HG02870 (cell line): ENCODE data around the gene DHRS13.
"Not testable (repeated sequence)": the region's sequence is repeated elsewhere in the genome, so short reads cannot be mapped to it uniquely, and the experiment has no call there.

Experiments
- ATAC-seq: cut with Tn5 transposase; IDR thresholded peaks from one replicate; pipeline ENCODE4 v1.9.1; 2021; ENCODE audit warnings: mild to moderate bottlenecking, moderate library complexity; ENCODE audit not compliant: unreplicated experiment

The DHRS13 gene

GRCh38 chr17:28906276-28906675 is 3.4 kb upstream of the DHRS13 start:
- no peak for ATAC-seq

- no peak for ATAC-seq
Observed at GRCh38 chr17:28904800-28905199, 1.9 kb upstream of the DHRS13 start.

GRCh38 chr17:28903546-28903841 is 615 bp upstream of the DHRS13 start:
- not testable (repeated sequence) for ATAC-seq

- ATAC-seq = peak; percentile 30
Observed at GRCh38 chr17:28901866-28902818, 737 bp downstream of the DHRS13 start.

- ATAC-seq = no peak
Observed at GRCh38 chr17:28900986-28901726, 1.7 kb downstream of the DHRS13 start.

- no peak for ATAC-seq
Observed at GRCh38 chr17:28899212-28899815, 3.6 kb downstream of the DHRS13 start.

GRCh38 chr17:28898527-28898955 is 4.3 kb downstream of the DHRS13 start:
- ATAC-seq = no peak

GRCh38 chr17:28897769-28898526 is 4.9 kb downstream of the DHRS13 start:
- ATAC-seq = no peak

GRCh38 chr17:28896884-28897768 is 5.8 kb downstream of the DHRS13 start, which contains the start of gene FLOT2:
Gene FLOT2 (minus strand): TSS chr17:28897733. CDS start chr17:28897574, 159 bp downstream.
- no peak for ATAC-seq

- ATAC-seq = no peak
Observed at GRCh38 chr17:28896491-28896883, 6.4 kb downstream of the DHRS13 start.

GRCh38 chr17:28895794-28896447 is 7.0 kb downstream of the DHRS13 start:
- no peak for ATAC-seq

- ATAC-seq = not testable (repeated sequence)
Observed at GRCh38 chr17:28893248-28894183, 9.4 kb downstream of the DHRS13 start.

- ATAC-seq = no peak
Observed at GRCh38 chr17:28892024-28892423, 10.9 kb downstream of the DHRS13 start.

GRCh38 chr17:28891201-28891600 is 11.7 kb downstream of the DHRS13 start:
- no peak for ATAC-seq

- ATAC-seq = no peak
Observed at GRCh38 chr17:28889996-28890395, 12.9 kb downstream of the DHRS13 start.

- no peak for ATAC-seq
Observed at GRCh38 chr17:28888832-28889231, 14.0 kb downstream of the DHRS13 start.

GRCh38 chr17:28887871-28888471 is 14.9 kb downstream of the DHRS13 start:
- no peak for ATAC-seq

- no peak for ATAC-seq
Observed at GRCh38 chr17:28885951-28886350, 16.9 kb downstream of the DHRS13 start.
